ENCODE data around the gene PAQR7.
A peak's percentile ranks its signal among the peaks of the same experiment; 100 is the strongest.

Gene PAQR7

GRCh38 chr1:25836695-25837094, 38.8 kb downstream of the PAQR7 start:
- H3K4me3 ChIP-seq (ENCODE audit: low read length): no peak overlapping the region
- no peaks in the 10 kb centered on the region for H3K4me1 ChIP-seq (ENCODE audit: control insufficient read depth, insufficient read depth, low read length)
- H3K9ac ChIP-seq (ENCODE audit: low read depth, low read length): no peak overlapping the region
- no peaks in the 10 kb centered on the region for H3K27me3 ChIP-seq (ENCODE audit: control insufficient read depth, insufficient read depth, low read length)
- H3K36me3 ChIP-seq (ENCODE audit: insufficient read depth, low read length): peaks cover 27% of the 10 kb centered on the region
- no peak overlapping the region for H3K4me2 ChIP-seq (ENCODE audit: low read length)
- no peaks in the 10 kb centered on the region for H3K9me3 ChIP-seq (replicated peaks; ENCODE audit: low read length)

GRCh38 chr1:25834894-25835293, 40.6 kb downstream of the PAQR7 start:
- Histone ChIP-seq H3K36me3 (ENCODE audit: insufficient read depth, low read length) (peaks cover 45% of the 10 kb centered on the region), H3K9ac (ENCODE audit: low read depth, low read length) (no peak overlapping the region), H3K4me3 (ENCODE audit: low read length) (no peak overlapping the region), H3K4me1 (ENCODE audit: control insufficient read depth, insufficient read depth, low read length) (no peaks in the 10 kb centered on the region), H3K9me3 (replicated peaks; ENCODE audit: low read length) (no peaks in the 10 kb centered on the region), H3K27me3 (ENCODE audit: control insufficient read depth, insufficient read depth, low read length) (no peaks in the 10 kb centered on the region), H3K4me2 (ENCODE audit: low read length) (no peak overlapping the region)

- Histone ChIP-seq H3K27me3 (ENCODE audit: control insufficient read depth, insufficient read depth, low read length) (no peaks in the 10 kb centered on the region), H3K4me2 (ENCODE audit: low read length) (no peak overlapping the region), H3K4me1 (ENCODE audit: control insufficient read depth, insufficient read depth, low read length) (no peaks in the 10 kb centered on the region), H3K36me3 (ENCODE audit: insufficient read depth, low read length) (peaks cover 60% of the 10 kb centered on the region), H3K9me3 (replicated peaks; ENCODE audit: low read length) (no peaks in the 10 kb centered on the region), H3K9ac (ENCODE audit: low read depth, low read length) (no peak overlapping the region), H3K4me3 (ENCODE audit: low read length) (no peak overlapping the region)
These were observed 42.4 kb downstream of the PAQR7 start for GRCh38 chr1:25833158-25833557.

GRCh38 chr1:25832336-25833037, 43.0 kb downstream of the PAQR7 start:
- Histone ChIP-seq H3K9ac (ENCODE audit: low read depth, low read length) (no peak overlapping the region), H3K4me1 (ENCODE audit: control insufficient read depth, insufficient read depth, low read length) (no peaks in the 10 kb centered on the region), H3K4me3 (ENCODE audit: low read length) (no peak overlapping the region), H3K4me2 (ENCODE audit: low read length) (no peak overlapping the region), H3K9me3 (replicated peaks; ENCODE audit: low read length) (no peaks in the 10 kb centered on the region), H3K36me3 (ENCODE audit: insufficient read depth, low read length) (peaks cover 66% of the 10 kb centered on the region), H3K27me3 (ENCODE audit: control insufficient read depth, insufficient read depth, low read length) (no peaks in the 10 kb centered on the region)

- no peak overlapping the region for H3K9ac ChIP-seq (ENCODE audit: low read depth, low read length)
- no peak overlapping the region for H3K4me3 ChIP-seq (ENCODE audit: low read length)
- H3K36me3 ChIP-seq (ENCODE audit: insufficient read depth, low read length): peaks cover 71% of the 10 kb centered on the region
- H3K9me3 ChIP-seq (replicated peaks; ENCODE audit: low read length): no peaks in the 10 kb centered on the region
- H3K27me3 ChIP-seq (ENCODE audit: control insufficient read depth, insufficient read depth, low read length): no peaks in the 10 kb centered on the region
- no peaks in the 10 kb centered on the region for H3K4me1 ChIP-seq (ENCODE audit: control insufficient read depth, insufficient read depth, low read length)
- no peak overlapping the region for H3K4me2 ChIP-seq (ENCODE audit: low read length)
These were observed 43.8 kb downstream of the PAQR7 start for GRCh38 chr1:25831569-25832196.

GRCh38 chr1:25829046-25829445, 46.5 kb downstream of the PAQR7 start:
- H3K4me2 ChIP-seq (ENCODE audit: low read length): no peak overlapping the region
- no peaks in the 10 kb centered on the region for H3K9me3 ChIP-seq (replicated peaks; ENCODE audit: low read length)
- no peaks in the 10 kb centered on the region for H3K27me3 ChIP-seq (ENCODE audit: control insufficient read depth, insufficient read depth, low read length)
- no peak overlapping the region for H3K4me3 ChIP-seq (ENCODE audit: low read length)
- H3K4me1 ChIP-seq (ENCODE audit: control insufficient read depth, insufficient read depth, low read length): no peaks in the 10 kb centered on the region
- peaks cover 78% of the 10 kb centered on the region for H3K36me3 ChIP-seq (ENCODE audit: insufficient read depth, low read length)
- no peak overlapping the region for H3K9ac ChIP-seq (ENCODE audit: low read depth, low read length)

GRCh38 chr1:25828491-25828890, 47.0 kb downstream of the PAQR7 start:
- Histone ChIP-seq H3K36me3 (ENCODE audit: insufficient read depth, low read length) (peaks cover 79% of the 10 kb centered on the region), H3K4me3 (ENCODE audit: low read length) (no peak overlapping the region)

GRCh38 chr1:25826571-25826970, 48.9 kb downstream of the PAQR7 start:
- Histone ChIP-seq H3K4me1 (ENCODE audit: control insufficient read depth, insufficient read depth, low read length) (peaks cover 6% of the 10 kb centered on the region), H3K9me3 (replicated peaks; ENCODE audit: low read length) (no peaks in the 10 kb centered on the region), H3K4me3 (ENCODE audit: low read length) (no peak overlapping the region), H3K9ac (ENCODE audit: low read depth, low read length) (no peak overlapping the region), H3K4me2 (ENCODE audit: low read length) (no peak overlapping the region), H3K36me3 (ENCODE audit: insufficient read depth, low read length) (peaks cover 60% of the 10 kb centered on the region), H3K27me3 (ENCODE audit: control insufficient read depth, insufficient read depth, low read length) (no peaks in the 10 kb centered on the region)

More at GRCh38 chr1:25828491-25828890, 47.0 kb downstream of the PAQR7 start:
- no peaks in the 10 kb centered on the region for H3K27me3 ChIP-seq (ENCODE audit: control insufficient read depth, insufficient read depth, low read length)
- no peaks in the 10 kb centered on the region for H3K9me3 ChIP-seq (replicated peaks; ENCODE audit: low read length)
- no peak overlapping the region for H3K4me2 ChIP-seq (ENCODE audit: low read length)
- H3K4me1 ChIP-seq (ENCODE audit: control insufficient read depth, insufficient read depth, low read length): no peaks in the 10 kb centered on the region
- no peak overlapping the region for H3K9ac ChIP-seq (ENCODE audit: low read depth, low read length)

GRCh38 chr1:25825605-25826004, 49.9 kb downstream of the PAQR7 start:
- no peak overlapping the region for H3K9ac ChIP-seq (ENCODE audit: low read depth, low read length)
- H3K27me3 ChIP-seq (ENCODE audit: control insufficient read depth, insufficient read depth, low read length): no peaks in the 10 kb centered on the region
- no peaks in the 10 kb centered on the region for H3K9me3 ChIP-seq (replicated peaks; ENCODE audit: low read length)
- H3K4me2 ChIP-seq (ENCODE audit: low read length): no peak overlapping the region
- peaks cover 14% of the 10 kb centered on the region for H3K4me1 ChIP-seq (ENCODE audit: control insufficient read depth, insufficient read depth, low read length)
- no peak overlapping the region for H3K4me3 ChIP-seq (ENCODE audit: low read length)
- peaks cover 50% of the 10 kb centered on the region for H3K36me3 ChIP-seq (ENCODE audit: insufficient read depth, low read length)

GRCh38 chr1:25821630-25822091, 53.8 kb downstream of the PAQR7 start:
- peak overlapping the region; percentile 77 for H3K4me3 ChIP-seq (ENCODE audit: low read length)
- H3K27me3 ChIP-seq (ENCODE audit: control insufficient read depth, insufficient read depth, low read length): no peaks in the 10 kb centered on the region
- peak overlapping the region; percentile 96 for H3K9ac ChIP-seq (ENCODE audit: low read depth, low read length)
- peak overlapping the region; percentile 87 for H3K4me2 ChIP-seq (ENCODE audit: low read length)
- H3K36me3 ChIP-seq (ENCODE audit: insufficient read depth, low read length): peaks cover 17% of the 10 kb centered on the region
- H3K9me3 ChIP-seq (replicated peaks; ENCODE audit: low read length): no peaks in the 10 kb centered on the region
- H3K4me1 ChIP-seq (ENCODE audit: control insufficient read depth, insufficient read depth, low read length): peaks cover 22% of the 10 kb centered on the region

- Histone ChIP-seq H3K9ac (ENCODE audit: low read depth, low read length) (peak overlapping the region; percentile 96), H3K4me1 (ENCODE audit: control insufficient read depth, insufficient read depth, low read length) (peaks cover 22% of the 10 kb centered on the region), H3K4me3 (ENCODE audit: low read length) (peak overlapping the region; percentile 77), H3K36me3 (ENCODE audit: insufficient read depth, low read length) (peaks cover 15% of the 10 kb centered on the region), H3K27me3 (ENCODE audit: control insufficient read depth, insufficient read depth, low read length) (no peaks in the 10 kb centered on the region), H3K4me2 (ENCODE audit: low read length) (peak overlapping the region; percentile 87), H3K9me3 (replicated peaks; ENCODE audit: low read length) (no peaks in the 10 kb centered on the region)
These were observed 54.4 kb downstream of the PAQR7 start for GRCh38 chr1:25821112-25821476.

Measured in skeletal muscle satellite cell (primary cell).